ENCODE measurements around the gene FAM9B.
"Not testable (repeated sequence)": the region's sequence is repeated elsewhere in the genome, so short reads cannot be mapped to it uniquely, and the experiment has no call there.

Gene FAM9B

DNA sequence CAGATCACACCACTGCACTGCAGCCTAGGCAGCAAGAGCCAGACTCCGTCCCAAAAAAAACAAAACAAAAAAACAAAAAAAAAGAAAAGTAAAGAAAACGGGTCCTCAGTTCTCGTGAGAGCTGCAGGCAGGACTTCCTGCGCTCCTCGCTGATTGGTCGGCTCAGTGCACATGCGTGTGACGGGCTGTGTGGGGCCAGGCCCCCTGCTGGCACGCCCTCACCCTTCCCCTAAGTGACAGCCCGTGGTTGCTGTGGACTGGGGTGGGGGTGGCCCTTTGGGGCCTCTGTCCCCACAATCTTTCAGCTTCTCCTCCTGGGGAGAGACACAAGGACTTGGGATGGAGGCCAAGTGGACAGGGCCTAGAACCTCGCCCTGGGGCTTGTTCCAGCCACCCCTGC, at the start of gene FAM9B:
Gene FAM9B (minus strand): TSS at position 139 of the 400 bp plus-strand sequence. CDS start 1,141 bp downstream, outside the sequence.
- no peak for DNase-seq

DNA sequence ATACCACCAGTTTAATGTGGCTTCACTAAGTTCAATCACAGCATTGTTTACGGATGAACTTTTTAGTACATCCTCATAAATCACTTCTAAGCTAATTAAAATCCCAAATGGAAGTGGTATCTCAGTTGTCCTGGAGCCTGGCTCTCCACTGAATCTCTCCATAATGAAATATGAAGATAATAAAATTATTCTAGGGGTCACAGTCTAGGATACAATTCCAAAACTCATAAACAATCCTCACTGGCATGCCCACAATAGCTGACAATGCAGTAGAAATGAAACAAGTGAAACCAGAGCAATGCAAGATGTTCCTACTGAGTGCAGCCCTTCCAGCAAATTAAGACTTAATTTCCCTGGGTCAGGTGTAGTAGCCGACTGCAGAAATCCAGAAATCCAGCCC, 47.3 kb upstream of the FAM9B start:
- no peak for DNase-seq

DNA sequence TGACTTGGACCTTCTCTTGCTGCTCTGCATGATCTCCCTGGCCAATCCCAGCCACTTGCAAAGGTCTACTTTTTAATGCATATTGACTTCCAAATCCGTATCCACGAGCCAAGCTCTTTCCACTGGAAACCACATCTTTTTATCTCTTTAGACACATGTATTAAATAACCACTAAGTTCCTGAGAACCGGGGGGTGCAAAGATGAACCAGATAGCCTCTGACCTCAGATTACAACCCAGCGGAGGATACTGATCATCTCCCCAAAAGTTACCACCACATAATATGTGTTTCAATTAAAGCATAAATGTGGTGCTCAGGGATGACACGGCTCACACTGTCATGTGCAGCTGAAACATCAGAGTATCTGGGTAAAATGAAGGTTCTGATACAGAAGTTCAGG, 40.4 kb upstream of the FAM9B start:
- no peak for DNase-seq

DNA sequence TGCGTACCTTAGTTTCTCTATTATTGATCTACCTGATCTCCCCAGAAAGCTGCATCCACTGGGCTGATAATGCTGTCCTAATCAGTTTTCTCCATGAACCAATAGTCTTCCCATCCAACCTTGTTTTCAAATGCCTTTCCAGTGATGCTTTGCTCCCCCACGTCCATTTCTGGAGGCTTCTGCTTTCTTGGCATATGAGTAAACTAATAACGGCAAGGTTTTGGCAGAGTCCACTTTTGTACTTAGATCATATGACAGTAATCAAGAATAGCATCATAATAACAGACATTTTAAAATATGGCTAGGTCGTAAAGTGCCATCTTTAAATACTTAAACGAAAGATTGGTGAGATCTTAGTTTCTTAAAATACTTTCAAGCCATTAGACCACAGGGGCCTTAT, 38.4 kb upstream of the FAM9B start:
- no peak for DNase-seq

DNA sequence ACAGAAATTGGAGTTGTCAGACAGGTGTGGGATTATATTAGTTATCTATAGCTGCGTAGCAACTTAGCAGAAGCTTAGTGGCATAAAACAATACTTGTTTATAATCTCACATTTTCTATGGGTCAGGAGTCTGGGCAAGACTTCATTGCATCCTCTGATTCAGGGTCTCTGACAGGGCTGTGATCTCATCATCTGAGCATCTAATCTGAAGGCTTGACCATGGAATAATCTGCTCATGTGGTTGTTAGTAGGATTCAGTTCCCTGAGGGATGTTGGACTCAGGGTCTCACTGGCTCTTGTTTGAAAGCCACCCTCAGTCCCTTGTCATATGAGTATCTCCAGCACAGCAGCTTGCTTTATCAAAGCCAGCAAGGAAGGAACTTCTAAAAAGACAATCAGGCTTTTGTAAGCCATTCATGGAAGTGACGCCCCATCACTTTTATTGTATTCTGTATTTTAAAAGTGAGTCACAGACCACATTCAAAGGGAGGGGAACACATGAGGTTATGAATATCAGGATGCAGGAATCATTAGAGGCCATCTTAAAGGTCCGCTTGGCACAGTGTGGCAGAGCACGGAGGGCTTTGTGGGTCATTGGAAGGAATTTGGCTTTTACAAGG, 37.2 kb upstream of the FAM9B start:
- no peak for DNase-seq

DNA sequence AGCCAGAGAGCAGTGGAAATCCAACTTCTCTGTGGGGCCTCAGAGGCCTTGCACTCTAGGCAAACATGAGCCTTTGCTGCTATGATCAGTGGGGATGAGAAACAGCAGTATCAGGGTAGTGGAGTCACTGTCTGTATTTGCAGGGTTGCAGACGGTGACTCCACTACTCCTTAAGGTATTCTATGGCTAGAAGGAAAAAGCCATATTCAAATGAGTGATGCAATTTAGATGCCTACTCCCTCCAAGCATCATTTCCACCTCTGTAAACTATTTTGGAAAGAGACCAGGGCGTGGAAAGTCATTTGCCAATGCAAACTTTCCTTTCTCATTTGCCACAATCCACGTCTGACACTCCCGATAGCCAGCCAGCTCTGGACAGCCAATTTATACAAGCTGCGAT, 35.6 kb upstream of the FAM9B start:
- DNase-seq = no peak

DNA sequence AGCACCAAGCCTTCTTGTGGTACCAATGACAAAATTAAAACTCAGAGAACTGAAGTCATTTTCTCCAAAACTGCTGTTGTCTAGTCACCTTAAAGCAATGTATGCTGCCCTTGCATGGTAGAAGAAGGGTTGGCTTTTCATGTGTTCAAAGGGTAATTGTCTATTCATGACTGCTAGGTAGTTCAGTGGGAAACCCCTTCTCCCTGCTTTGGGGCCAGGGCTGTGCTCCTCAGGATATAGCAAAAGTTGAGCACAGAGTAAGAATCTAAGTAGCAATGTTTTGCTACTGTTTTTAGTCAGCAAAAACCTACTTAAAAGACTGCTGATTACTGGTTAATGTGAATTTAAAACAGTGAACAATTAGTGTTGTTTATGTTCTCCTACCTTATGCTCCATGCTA, 30.8 kb upstream of the FAM9B start:
- no peak for DNase-seq

DNA sequence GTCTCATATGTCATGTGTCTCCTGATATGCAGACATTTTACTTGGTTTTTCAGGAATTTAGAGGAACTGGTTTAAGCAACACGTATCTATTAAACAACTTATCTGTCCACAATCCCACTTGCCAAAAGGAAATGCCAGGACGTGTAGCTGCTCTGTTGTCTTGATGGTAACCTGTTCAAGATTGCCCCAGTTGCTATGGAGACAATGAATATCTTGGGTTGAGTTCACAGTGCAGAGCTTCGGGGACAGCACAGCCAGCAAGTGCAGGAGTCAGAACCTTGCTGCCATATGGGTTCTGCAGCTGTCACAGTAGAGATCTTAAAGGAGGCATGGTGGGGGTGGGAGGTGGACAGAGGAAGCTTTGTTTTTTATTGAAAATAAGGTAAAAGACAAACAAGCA, 28.7 kb upstream of the FAM9B start:
- DNase-seq = no peak

DNA sequence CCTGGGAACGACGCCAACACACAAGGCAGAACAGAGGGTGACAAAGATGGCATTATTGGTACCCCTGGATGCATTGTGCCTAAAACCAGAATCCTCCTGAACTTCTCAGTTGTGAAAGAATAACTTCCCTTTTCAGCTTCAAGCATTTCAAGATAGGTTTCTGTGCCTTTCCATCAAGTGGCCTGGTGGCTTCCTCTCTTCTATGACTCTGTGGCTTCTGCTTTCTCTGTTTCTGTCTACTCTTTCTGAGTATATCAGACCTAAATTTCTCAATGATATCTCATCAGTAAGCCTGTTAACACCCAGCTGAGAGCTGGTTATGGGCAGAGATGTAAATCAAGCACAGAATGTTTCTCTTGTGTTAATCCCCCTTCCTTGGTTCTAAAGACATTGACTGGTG, 21.4 kb upstream of the FAM9B start:
- no peak for DNase-seq

DNA sequence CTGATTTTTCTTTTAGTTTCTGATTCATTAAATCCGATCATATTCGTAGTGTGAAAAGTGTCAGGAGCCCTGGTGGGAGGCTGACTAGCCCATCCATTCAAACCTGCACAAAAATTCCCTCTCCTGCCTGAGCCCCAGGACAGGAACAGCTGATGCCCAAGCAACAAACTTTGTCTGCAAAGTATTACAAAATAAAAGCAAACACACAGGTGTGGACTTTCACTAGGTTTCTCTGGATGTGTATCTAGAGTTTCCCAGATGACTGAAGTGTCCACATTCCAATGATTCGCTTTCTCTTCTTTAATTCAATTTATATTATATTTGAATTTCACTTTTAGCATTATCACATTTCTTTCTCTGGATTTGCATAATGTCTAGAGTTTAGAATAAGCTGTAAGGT, 18.2 kb upstream of the FAM9B start:
- no peak for DNase-seq

DNA sequence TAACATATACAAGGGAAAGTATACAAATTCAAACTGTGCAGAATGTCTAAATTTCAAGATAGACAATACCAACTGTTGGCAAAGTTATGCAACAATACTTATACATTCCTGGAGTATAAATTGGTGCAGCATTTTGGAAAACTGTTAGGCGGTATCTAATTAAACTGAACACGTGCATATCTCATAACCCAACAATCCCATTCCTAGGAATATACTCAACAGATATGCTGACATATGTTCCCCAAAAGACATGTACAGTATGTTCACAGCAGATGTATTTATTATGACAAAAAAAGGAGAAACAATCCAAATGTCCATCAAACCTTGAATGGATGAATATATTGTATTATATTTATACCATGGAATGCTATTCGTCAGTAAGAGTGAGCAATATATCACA, 16.4 kb upstream of the FAM9B start:
- DNase-seq = no peak

DNA sequence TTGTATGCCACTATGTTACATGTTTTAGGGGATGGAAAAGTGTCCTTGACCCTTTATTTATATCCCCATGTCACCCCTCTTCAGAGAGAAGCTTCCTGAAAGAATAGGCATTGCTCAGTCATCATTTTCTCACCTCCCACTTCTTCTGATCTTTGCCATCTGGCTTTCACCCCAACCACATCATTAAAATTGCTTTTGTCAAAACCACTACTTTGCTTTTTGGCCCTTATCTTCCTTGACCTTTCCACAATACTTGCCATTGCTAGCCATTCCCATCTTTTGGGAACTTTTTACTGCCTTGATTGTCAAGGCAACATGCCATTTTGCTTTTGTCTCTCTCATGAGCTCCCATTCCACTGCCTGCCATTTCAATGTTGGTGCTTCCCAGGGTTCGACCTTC, 14.9 kb upstream of the FAM9B start:
- no peak for DNase-seq

DNA sequence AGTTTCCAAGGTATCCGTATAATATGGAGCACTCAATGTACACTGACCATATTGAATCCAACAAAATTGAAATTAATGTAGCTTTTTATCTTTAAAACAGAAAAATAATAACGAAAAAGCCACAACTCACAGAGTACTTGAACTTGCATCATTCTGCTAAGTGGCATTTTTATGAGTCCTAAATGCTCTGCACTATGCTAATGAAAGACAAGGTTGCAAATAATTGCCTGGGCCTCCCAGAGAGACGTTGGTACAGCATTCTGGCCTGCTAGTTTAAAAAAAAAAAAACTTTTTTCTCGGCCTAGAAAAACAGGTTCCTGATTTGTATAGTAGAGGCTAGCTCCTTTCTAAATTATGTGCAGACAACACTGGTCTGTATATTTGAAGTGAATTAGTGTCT, 4.3 kb upstream of the FAM9B start:
- no peak for DNase-seq

DNA sequence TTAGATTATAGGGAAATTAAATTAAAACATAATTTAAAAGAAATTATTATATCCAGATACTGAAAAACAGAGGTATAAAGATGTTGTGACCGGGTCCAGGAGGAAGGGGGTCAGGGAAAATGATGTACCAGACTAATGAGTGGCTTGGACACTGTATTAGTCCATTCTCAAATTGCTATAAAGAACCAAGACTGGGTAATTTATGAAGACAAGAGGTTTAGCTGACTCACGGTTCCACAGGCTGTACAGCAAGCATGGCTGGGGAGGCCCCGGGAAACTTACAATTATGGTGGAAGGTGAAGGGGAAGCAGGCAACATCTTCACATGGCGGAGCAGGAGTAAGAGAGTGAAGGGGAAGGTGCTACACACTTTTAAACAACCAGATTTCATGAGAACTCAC, 3.4 kb upstream of the FAM9B start:
- DNase-seq = no peak

DNA sequence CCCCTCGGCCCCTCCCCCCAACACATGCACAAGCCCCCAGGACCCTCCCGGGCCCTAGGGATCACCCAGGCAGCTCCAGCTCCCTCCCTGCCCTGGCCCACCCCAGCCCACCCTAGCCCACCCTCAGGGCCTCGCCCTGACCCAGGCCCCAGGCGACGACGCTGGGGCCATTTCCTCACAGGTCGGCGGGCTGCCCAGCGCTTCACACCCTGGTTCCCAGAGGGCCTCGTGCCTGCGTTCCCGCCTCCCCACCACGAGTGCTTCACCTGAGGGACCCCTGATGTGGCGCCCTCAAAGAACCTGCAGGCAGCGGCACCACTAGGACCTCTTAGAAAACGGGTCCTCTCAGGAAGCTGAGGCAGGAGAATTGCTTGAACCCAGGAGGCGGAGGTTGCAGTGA, 341 bp downstream of the FAM9B start:
- DNase-seq = no peak

DNA sequence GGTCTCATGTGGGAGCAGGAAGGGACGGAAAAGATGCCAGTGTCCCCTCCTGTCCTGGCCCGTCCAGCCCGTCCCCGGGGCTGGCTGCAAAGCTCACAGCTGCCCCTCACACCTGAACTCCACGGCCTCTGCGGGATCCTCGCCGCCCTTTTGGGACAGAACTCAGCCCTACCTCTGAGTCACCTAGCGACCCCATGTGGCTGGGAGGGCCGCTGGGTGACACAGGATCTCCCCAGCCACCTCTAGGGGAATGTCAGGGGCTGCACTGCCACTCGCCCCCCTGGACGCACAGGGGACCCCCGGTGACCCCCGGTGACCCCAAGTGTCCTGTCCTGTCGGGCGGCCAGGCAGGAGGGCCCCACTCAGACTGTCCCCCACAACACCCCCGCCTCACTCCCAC, 748 bp downstream of the FAM9B start:
- no peak for DNase-seq

DNA sequence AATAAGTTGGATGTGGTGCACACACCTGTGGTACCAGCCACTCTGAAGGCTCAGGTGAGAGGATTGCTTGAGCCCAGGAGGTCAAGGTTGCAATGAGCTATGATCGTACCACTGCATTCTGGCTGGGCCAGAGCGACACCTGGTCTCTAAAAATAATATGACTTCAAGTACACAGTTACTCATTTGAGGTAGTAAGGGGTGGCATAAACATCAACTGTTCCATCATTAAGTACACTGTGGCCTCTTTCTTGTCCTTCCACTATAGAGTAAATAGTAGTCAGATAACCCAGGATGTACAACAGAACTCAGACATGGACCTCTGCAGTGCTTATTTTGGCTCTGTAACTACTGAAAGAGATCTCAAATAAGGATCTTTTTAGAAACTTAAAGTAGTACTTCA, 10.6 kb downstream of the FAM9B start:
- no peak for DNase-seq

DNA sequence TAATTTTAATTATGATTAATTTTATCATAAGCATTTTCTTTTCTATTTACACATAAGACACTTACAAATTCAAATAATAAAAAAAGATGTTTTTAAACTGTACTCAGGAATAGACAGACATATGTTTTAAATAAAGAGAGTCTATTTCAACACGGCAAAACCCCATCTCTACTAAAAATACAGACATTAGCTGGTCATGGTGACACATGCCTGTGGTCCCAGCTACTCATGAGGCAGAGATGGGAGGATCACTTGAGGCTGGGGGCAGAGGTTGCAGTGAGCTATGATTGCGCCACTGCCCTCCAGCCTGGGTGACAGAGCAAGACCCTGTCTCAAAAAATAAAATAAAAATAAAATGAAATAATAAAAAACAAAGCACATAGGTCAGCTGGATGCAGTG, 14.8 kb downstream of the FAM9B start:
- no peak for DNase-seq

DNA sequence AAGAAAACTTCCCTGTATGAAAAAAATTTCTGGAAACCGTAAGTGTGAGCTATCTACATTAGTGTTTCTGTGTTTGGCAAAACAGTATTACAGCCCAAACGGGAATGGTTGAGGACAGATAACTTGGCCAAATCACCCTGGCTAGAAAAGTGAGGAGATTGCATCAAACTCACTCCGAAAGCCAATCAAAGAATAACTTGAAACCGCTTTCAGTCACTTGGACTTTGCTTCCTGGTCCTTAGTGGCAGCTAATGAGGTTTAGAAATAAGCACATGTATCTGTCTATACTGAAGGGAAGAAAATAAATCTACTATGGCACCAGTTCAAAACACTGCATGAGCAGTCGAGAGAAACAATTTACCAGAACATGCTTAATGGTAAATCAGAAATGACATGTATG, 15.6 kb downstream of the FAM9B start:
- not testable (repeated sequence) for DNase-seq

DNA sequence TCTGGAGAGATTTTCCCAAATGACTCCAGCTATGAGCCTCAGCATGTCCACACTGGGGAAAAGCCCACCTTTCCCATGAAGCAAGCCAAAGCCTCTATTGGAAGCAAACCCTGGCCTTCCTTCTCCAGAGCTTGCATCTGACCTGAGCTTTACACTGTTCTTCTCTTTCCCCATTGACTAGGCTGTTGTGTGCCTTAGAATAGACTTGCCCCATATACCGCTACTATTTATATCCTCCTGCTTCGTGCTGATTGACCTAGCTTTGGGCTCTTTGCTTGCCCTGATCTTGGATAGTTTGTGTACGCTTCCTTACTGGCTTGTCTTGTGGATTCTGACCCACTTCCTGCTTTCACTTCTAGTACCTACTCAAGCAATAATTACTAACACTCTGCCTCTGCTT, 30.9 kb downstream of the FAM9B start:
- DNase-seq = no peak

DNA sequence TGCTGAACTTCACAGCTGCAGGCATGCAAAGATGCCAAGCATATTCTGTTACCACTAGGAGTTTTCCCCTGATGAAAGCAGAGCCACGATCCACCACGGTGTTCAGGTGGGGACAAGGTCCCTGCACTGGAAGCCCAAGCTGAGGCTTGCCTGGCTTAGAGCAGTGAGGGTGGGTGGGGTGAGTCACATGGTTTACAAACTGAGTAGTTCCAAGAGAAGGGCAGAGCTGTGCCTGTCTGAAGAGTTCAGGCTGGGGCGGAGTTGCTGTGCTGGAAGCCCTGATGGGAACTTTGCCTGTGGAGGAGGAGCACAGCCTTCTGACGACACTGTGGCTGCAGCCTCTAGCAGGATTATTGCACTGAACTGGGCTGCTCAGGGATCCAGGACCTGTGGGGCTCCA, 45.5 kb downstream of the FAM9B start:
- no peak for DNase-seq

DNA sequence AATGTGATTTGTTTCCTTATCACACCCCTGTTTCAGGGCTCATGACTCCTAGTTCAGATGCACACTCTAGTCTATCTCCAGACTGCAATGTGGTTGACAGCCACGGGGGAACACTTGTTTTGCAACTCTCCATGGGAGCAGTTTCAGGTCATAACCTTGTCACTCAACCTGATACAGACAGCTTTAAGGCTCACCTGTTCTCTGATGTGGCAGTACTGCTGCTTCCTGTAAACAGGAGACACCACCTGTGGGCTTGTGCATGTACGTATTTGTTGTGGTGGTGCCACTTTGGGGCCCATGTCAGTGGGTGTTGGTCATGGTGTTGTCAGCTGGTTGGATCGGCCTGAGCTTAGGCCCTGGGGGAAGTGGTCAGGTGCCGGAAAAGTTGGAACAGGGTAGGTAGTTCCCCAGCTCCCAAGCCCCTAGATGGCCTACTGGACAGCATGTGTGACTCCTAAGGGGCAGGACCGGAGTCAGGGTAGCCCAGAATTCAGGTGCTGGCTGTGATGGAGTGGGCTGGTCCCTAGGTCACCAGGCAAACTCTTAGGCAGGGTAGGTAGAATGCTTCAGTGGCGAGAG, 46.2 kb downstream of the FAM9B start:
- peak; percentile 59 to 60 for DNase-seq

DNA sequence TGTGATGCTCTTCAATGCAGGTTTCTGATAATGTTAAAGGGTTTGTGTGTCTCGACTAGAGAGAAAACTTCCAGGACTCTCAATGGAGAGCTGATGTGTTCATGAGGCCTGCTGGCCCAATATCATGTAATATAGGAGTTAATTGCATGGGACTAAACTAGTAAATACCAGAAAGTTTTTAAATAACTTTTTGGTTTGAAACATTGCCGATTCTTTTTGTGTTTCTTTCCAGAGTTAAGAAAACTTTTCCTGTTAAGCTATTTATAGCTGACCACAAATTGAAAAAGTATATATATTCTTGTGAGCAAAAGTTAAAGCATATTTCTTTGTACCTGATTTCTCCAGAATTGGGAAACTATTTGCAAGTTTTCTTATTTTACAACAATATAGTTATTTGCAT, 49.7 kb downstream of the FAM9B start:
- no peak for DNase-seq

DNA sequence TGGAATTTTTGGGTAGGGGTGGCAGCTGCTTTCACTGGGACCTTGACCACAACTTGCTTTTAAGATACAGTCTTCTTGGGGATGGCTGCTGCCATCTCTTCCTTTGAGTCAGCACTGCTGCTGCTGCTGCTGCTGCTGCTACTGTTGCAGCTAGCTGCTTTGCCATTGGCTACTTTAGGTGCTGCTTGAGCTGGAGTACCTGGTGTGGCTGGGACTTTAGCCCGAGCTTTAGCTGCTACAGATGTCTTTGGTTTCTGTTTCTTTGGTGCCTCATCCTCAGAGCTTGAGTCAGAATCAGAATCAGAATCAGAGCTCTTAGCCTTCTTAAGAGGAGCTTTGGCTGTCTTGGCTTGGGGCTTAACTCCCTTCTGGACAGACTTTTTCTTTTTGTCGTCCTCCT, 52.2 kb downstream of the FAM9B start:
- DNase-seq = no peak

DNA sequence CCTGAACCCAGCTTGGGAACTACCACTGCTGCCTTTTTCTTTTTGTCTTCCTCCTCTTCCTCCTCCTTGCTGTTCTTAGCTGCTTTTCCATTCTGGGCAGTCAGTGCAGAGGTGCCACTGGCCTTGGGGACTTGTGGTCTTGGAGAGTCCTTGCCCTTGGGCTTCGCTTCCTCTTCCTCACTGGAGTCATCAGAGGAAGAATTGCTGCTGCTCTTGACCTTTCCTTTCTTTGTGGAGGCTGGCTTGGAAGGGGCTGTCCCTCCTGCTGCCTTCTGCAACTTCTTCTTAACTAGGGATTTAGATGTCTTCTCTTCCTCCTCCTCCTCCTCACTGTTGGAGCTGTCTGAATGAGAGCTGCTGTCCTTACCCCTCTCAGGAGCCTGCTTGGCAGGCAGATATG, 53.2 kb downstream of the FAM9B start:
- DNase-seq = no peak
